Mucosa of rectum (tissue), 2 donors: ENCODE measurements around the gene SRSF5.

Experiments
- H3K27ac ChIP-seq, 2 donors: one replicate each; pipeline ENCODE4 v1.7.0; 2013; ENCODE audit warnings: inconsistent platforms in 2 of 2, low read depth in 2 of 2, low read length in 2 of 2
- H3K27me3 ChIP-seq, 2 donors: one replicate each; pipeline ENCODE4 v1.7.0; 2013; ENCODE audit warnings: low read length in 2 of 2; ENCODE audit not compliant: control insufficient read depth in 2 of 2, insufficient read depth in 2 of 2
- H3K36me3 ChIP-seq, 2 donors: one replicate each; pipeline ENCODE4 v1.7.0; 2013; ENCODE audit warnings: low read length in 2 of 2; ENCODE audit not compliant: control insufficient read depth in 2 of 2, insufficient read depth in 2 of 2
- H3K4me1 ChIP-seq, 2 donors: one replicate each; pipeline ENCODE4 v1.7.0; 2013; ENCODE audit warnings: low read length in 2 of 2, mild to moderate bottlenecking in 1 of 2; ENCODE audit not compliant: control insufficient read depth in 2 of 2, insufficient read depth in 2 of 2
- H3K4me3 ChIP-seq, 2 donors: one replicate each; pipeline ENCODE4 v1.7.0; 2013; ENCODE audit warnings: low read length in 2 of 2
- H3K9ac ChIP-seq, 2 donors: one replicate each; pipeline ENCODE4 v1.7.0; 2013; ENCODE audit warnings: low read length in 2 of 2, low read depth in 1 of 2, mild to moderate bottlenecking in 1 of 2
- H3K9me3 ChIP-seq, 2 donors: one replicate each; pipeline ENCODE4 v1.7.0; 2013; ENCODE audit warnings: low read length in 2 of 2; ENCODE audit not compliant: control insufficient read depth in 2 of 2
- donor health status: healthy.
- donor health status: Normal muscosa, but diverticular disease.

The SRSF5 gene

DNA sequence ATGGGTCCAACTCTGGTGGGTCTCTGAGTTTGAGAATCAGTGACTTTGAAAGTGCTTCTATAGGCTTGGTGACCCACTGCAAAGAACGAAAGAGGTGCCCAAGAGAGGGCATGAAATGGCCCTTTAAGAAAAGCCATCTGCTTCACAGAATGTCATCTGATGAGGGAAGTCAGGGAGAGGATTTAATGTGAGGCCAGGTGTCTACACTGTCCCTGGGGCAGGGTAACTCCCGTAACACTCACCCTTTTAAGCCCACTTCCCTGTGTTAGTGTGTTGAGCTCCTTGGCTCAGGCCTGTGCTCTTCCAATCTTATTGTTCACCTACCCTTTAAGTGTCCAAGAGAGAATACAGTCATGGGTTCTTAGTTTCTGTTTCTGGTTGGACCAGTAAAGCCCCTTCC lies 16.4 kb upstream of the SRSF5 start:
- Histone ChIP-seq H3K9me3 (no peaks in the 10 kb centered on the region), H3K36me3 (no peaks in the 10 kb centered on the region), H3K4me3 (peak overlapping the region in 1 of 2 donors; percentile 22), H3K4me1 (peaks cover 8 to 17% of the 10 kb centered on the region in 2 donors), H3K9ac (no peak overlapping the region), H3K27me3 (no peaks in the 10 kb centered on the region), H3K27ac (peak overlapping the region; percentile 80 to 88)

DNA sequence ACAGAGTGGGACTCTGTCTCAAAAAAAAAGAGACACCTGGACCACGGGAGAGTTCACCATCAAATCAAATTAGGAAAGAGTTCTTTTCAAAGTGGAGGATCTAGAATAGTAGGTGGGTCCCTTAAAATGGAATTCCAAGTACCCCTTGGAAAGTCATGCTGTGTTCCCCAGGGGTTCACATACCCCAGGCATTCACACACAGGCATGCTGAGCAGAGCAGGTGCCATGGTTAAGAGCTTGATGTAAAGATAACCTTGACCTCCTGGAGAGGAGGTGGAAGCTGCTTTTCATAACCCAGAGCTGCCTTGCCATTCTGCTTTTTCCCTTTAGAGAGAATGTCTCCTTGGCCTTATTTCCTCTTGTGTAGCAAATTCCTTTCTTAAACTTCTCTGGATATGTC lies 14.2 kb upstream of the SRSF5 start:
- no peaks in the 10 kb centered on the region for H3K9me3 ChIP-seq
- peaks cover 8 to 25% of the 10 kb centered on the region in 2 donors for H3K4me1 ChIP-seq
- no peak overlapping the region for H3K4me3 ChIP-seq
- no peaks in the 10 kb centered on the region for H3K36me3 ChIP-seq
- no peak overlapping the region for H3K27ac ChIP-seq
- no peaks in the 10 kb centered on the region for H3K27me3 ChIP-seq
- no peak overlapping the region for H3K9ac ChIP-seq

- Histone ChIP-seq H3K27me3 (no peaks in the 10 kb centered on the region), H3K4me3 (no peak overlapping the region), H3K9ac (no peak overlapping the region), H3K9me3 (no peaks in the 10 kb centered on the region), H3K36me3 (no peaks in the 10 kb centered on the region), H3K4me1 (peaks cover 8 to 25% of the 10 kb centered on the region in 2 donors), H3K27ac (no peak overlapping the region)
Measured at GRCh38 chr14:69753860-69754259, 13.1 kb upstream of the SRSF5 start.

GRCh38 chr14:69754487-69754886 lies 12.5 kb upstream of the SRSF5 start:
- Histone ChIP-seq H3K9ac (no peak overlapping the region), H3K27ac (peak overlapping the region; percentile 88 to 98), H3K36me3 (no peaks in the 10 kb centered on the region), H3K4me3 (no peak overlapping the region), H3K4me1 (peaks cover 8 to 25% of the 10 kb centered on the region in 2 donors), H3K9me3 (no peaks in the 10 kb centered on the region), H3K27me3 (no peaks in the 10 kb centered on the region)

GRCh38 chr14:69755296-69755695 lies 11.6 kb upstream of the SRSF5 start:
- Histone ChIP-seq H3K9me3 (no peaks in the 10 kb centered on the region), H3K4me1 (peaks cover 6 to 19% of the 10 kb centered on the region in 2 donors), H3K27me3 (no peaks in the 10 kb centered on the region), H3K9ac (peak overlapping the region; percentile 10 to 66), H3K36me3 (no peaks in the 10 kb centered on the region), H3K4me3 (peak overlapping the region; percentile 27 to 38), H3K27ac (peak overlapping the region; percentile 88 to 98)

DNA sequence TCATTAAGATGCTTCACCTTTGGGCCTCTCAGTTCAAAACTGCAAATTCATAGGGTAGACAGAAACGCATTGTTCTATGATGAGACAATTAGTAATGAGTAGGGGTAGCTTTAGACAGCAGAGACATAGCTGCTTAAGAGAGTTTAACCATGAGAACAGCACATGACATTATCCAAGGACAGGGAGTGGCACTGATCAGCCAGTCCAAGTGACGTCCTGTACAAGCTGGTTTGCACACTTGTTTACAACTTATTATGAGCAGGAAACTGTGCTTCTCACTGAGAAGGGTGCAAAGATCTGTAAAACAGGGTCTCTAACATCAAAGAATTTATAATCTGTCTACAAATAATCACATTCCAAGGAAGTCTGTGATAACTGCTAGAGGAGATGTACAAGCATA lies 11.2 kb upstream of the SRSF5 start:
- H3K9me3 ChIP-seq, result no peaks in the 10 kb centered on the region
- H3K4me3 ChIP-seq, result peak overlapping the region; percentile 27 to 38
- H3K36me3 ChIP-seq, result no peaks in the 10 kb centered on the region
- H3K4me1 ChIP-seq, result peaks cover 1 to 14% of the 10 kb centered on the region in 2 donors
- no peaks in the 10 kb centered on the region for H3K27me3 ChIP-seq
- peak overlapping the region; percentile 10 to 66 for H3K9ac ChIP-seq
- H3K27ac ChIP-seq, result peak overlapping the region; percentile 88 to 98

GRCh38 chr14:69756298-69756697 lies 10.6 kb upstream of the SRSF5 start:
- Histone ChIP-seq H3K4me3 (peak overlapping the region in 1 of 2 donors; percentile 4), H3K9me3 (no peaks in the 10 kb centered on the region), H3K27ac (peak overlapping the region; percentile 88 to 98), H3K9ac (peak overlapping the region in 1 of 2 donors; percentile 15), H3K36me3 (no peaks in the 10 kb centered on the region), H3K27me3 (no peaks in the 10 kb centered on the region), H3K4me1 (peaks cover 0 to 12% of the 10 kb centered on the region in 2 donors)

DNA sequence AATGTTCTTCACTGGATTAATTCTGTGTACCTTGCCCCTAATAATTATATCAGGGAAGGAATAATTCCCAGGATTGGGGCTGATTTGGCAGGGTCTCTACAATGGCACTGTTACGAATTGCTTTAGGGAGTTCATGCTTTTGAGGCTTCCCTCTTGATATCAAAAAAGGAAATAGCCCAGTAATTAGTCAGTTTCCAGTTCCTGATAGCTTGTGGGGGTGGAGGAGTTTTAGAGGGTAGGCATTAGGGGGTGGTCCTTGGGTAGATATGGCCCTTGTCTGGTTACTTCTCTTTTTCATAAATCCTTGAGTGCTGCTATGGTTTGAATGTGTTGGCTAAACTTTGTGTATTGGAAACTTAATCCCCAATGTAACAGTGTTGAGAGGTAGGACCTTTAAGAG lies 6.1 kb upstream of the SRSF5 start:
- Histone ChIP-seq H3K36me3 (no peaks in the 10 kb centered on the region), H3K4me3 (no peak overlapping the region), H3K9ac (no peak overlapping the region), H3K9me3 (no peaks in the 10 kb centered on the region), H3K27ac (no peak overlapping the region), H3K27me3 (no peaks in the 10 kb centered on the region), H3K4me1 (peaks cover 0 to 6% of the 10 kb centered on the region in 2 donors)

DNA sequence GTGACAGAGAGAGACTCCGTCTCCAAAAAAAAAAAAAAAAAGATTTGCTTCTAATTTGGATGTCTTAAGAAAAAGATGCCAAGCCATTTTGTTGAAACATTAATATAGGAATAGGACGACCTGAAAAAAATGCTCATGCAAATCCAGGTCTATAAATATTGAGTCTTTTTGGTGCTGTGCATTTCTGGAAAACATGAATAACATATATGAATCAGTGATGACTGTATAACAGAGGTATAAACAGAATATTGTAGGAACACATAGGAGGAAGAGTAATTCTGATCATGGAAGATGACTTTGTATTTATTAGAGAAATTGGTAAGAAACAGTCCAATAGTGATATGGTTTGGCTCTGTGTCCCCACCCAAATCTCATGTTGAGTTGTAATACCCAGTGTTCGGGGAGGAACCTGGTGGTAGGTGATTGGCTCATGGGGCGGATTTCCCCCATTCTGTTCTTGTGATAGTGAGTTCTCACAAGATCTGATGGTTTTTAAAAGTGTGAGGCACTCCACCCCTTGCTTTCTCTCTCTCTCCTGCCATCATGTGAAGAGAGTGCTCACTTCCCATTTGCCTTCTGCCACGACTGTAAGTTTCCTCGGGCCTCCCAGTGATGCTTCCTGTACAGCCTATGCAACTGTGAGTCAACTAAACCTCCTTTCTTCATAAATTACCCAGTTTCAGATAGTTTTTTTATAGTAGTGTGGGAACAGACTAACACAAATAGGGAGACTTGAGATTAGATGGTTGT lies 3.0 kb upstream of the SRSF5 start:
- Histone ChIP-seq H3K9ac (no peak overlapping the region), H3K27ac (no peak overlapping the region), H3K27me3 (no peaks in the 10 kb centered on the region), H3K9me3 (no peaks in the 10 kb centered on the region), H3K4me3 (no peak overlapping the region), H3K4me1 (peaks cover 9 to 13% of the 10 kb centered on the region in 2 donors), H3K36me3 (peaks cover 10 to 12% of the 10 kb centered on the region in 2 donors)

GRCh38 chr14:69767369-69767999 lies 542 bp downstream of the SRSF5 start:
- Histone ChIP-seq H3K9me3 (no peaks in the 10 kb centered on the region), H3K9ac (peak overlapping the region; percentile 100), H3K27ac (peak overlapping the region; percentile 99 to 100), H3K27me3 (no peaks in the 10 kb centered on the region), H3K4me3 (peak overlapping the region; percentile 93 to 99), H3K4me1 (peaks cover 13 to 18% of the 10 kb centered on the region in 2 donors), H3K36me3 (peaks cover 43 to 44% of the 10 kb centered on the region in 2 donors)
